ENCODE results near the gene SNRPA1.

Gene SNRPA1

DNA sequence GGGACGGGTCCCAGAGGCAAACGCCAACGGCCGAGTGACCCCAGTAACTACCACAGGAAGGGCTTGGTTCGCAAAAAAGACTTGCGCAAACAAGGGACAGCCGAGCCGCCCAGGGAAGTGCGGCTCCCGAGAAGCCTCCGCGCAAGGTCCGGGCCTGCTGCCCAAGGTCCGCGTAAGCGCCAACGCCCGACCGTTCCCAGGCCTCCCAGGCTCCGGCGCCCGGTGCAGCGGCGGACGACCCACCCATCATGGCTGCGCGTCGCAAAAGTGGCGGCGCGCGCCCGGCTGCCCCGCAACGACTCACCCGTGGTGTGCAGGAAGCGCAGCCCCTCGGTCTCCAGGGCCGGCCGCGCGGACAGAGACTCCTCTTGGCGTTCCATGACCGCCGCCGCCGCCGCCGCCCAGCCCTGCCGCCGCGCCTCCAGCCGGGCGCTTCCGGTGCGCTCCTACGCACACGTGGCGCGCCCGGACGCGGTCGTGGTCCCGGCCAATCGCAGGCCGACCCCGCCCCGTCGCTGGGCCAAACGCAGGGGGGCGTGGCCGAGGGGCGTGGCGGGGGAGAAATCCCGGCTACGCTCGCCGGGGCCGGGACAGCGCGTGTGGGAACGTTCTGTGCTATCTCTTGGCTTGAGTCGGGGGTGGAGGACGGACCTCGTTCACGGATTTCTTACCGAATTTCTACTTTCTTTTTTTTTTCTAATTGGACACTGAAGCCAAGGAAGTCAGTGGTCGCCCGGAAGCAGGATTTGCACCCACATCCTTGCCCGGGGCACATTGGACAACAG is 17.8 kb downstream of the SNRPA1 start, which contains the start of gene SELENOS:
TSS of gene SELENOS (minus strand) at position 448 of the 785 bp plus-strand sequence. CDS start at position 380, 68 bp downstream.
- H3K4me3 ChIP-seq (replicated peaks; ENCODE audit: low read depth, low read length): peak within 1 kb of the TSS; percentile 98
- peak; percentile 26 for DNase-seq (ENCODE audit: extremely low read depth, low read depth)
- TF ChIP-seq, protein P1, sequence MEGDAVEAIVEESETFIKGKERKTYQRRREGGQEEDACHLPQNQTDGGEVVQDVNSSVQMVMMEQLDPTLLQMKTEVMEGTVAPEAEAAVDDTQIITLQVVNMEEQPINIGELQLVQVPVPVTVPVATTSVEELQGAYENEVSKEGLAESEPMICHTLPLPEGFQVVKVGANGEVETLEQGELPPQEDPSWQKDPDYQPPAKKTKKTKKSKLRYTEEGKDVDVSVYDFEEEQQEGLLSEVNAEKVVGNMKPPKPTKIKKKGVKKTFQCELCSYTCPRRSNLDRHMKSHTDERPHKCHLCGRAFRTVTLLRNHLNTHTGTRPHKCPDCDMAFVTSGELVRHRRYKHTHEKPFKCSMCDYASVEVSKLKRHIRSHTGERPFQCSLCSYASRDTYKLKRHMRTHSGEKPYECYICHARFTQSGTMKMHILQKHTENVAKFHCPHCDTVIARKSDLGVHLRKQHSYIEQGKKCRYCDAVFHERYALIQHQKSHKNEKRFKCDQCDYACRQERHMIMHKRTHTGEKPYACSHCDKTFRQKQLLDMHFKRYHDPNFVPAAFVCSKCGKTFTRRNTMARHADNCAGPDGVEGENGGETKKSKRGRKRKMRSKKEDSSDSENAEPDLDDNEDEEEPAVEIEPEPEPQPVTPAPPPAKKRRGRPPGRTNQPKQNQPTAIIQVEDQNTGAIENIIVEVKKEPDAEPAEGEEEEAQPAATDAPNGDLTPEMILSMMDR (IDR thresholded peaks at IDR 0.05; ENCODE audit: low read depth, low read length, missing control alignments): no peak

DNA sequence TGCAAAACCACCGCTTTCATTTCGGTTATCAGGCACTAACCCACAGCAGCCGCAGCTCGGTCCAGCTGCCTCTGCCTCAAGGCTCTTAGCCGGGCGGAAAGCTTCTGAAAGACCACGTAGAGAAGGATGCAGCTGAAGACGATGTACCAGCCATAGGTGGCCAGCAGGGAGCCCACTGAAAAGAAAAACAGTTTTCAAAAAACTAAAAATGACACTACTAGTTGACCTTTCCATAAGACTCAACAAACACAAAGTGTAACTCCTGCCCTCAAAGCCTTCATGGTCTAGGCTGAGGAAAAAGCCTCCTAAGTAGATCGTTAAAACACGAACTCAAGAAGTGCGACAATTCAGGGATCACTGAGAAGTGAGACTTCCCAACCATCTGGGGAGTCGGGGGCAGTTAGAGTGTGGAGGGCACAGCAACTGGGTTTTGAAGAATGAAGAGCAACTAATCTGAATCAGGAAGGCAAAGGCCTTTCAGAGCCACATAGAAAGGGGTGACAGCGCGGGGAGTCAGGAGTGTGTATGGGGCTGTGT is 18.5 kb downstream of the SNRPA1 start:
- TF ChIP-seq, protein P1 (IDR thresholded peaks at IDR 0.05; ENCODE audit: low read depth, low read length, missing control alignments): peak; percentile 28
- DNase-seq (ENCODE audit: extremely low read depth, low read depth): no peak
- H3K4me3 ChIP-seq (replicated peaks; ENCODE audit: low read depth, low read length): peak overlapping the region; percentile 98

DNA sequence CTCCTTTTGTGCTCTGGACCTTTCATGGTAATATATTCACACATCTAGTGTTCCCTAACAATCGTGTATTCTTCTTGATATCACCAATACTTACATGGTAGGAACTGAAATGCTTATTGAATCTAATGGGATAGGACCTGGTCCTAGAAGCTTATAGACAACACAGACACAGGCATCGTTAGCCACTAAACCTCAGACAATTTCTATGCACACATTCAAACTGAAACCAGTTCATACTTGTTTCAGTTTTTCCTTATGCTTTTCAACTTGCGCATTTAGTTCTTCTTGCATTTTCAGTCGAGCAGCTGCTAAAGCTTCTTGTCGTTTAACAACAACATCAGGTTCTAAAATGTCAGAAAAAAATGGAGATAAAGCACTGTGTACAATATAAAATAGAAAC is 20.0 kb downstream of the SNRPA1 start:
- DNase-seq (ENCODE audit: extremely low read depth, low read depth): no peak
- TF ChIP-seq, protein P1 (IDR thresholded peaks at IDR 0.05; ENCODE audit: low read depth, low read length, missing control alignments): no peak

DNA sequence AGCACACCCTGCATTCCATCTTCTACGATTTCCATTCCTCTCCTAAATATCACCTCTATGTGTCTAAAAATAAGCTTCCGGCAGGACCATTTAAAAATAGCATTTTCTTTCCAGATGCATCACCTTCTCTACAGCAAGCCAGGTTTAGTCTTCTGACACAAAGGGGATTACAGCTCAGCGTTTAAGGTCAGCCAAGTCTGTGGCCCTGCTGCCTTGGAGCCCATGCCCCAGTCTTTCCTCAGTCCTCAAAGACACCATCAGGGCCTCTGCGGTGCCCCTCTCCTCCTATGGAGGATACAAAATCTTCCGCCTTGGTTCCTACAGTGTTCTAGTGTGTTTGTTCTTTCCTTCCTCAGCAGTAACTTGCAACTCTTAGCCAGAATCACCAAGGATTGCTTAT is 21.5 kb downstream of the SNRPA1 start:
- H3K4me3 ChIP-seq (replicated peaks; ENCODE audit: low read depth, low read length): no peak overlapping the region
- TF ChIP-seq, protein P1 (IDR thresholded peaks at IDR 0.05; ENCODE audit: low read depth, low read length, missing control alignments): no peak

More for the DNA sequence above, 20.0 kb downstream of the SNRPA1 start:
- H3K4me3 ChIP-seq (replicated peaks; ENCODE audit: low read depth, low read length): no peak overlapping the region

DNA sequence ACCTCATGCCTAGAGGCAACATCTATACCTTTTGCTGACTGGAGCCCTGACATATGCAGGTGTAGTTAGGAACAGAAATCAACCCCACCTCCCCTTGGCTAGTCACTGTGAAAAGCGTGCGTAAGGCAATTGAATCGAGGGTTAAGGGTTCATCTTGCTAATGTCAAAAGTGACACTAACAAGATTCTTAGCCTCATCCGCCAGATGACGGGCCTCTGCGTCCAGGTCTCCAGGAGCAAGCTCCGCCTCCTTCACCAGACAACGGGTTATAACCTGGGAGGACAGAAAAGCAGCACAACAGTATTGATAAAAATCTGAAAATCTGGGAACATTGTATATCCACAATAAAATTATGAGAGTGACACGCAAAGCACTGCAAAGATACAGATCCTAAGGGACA is 22.5 kb downstream of the SNRPA1 start:
- TF ChIP-seq, protein P1 (IDR thresholded peaks at IDR 0.05; ENCODE audit: low read depth, low read length, missing control alignments): no peak
- DNase-seq (ENCODE audit: extremely low read depth, low read depth): no peak
- H3K4me3 ChIP-seq (replicated peaks; ENCODE audit: low read depth, low read length): no peak overlapping the region

More for the DNA sequence above, 21.5 kb downstream of the SNRPA1 start:
- no peak for DNase-seq (ENCODE audit: extremely low read depth, low read depth)

DNA sequence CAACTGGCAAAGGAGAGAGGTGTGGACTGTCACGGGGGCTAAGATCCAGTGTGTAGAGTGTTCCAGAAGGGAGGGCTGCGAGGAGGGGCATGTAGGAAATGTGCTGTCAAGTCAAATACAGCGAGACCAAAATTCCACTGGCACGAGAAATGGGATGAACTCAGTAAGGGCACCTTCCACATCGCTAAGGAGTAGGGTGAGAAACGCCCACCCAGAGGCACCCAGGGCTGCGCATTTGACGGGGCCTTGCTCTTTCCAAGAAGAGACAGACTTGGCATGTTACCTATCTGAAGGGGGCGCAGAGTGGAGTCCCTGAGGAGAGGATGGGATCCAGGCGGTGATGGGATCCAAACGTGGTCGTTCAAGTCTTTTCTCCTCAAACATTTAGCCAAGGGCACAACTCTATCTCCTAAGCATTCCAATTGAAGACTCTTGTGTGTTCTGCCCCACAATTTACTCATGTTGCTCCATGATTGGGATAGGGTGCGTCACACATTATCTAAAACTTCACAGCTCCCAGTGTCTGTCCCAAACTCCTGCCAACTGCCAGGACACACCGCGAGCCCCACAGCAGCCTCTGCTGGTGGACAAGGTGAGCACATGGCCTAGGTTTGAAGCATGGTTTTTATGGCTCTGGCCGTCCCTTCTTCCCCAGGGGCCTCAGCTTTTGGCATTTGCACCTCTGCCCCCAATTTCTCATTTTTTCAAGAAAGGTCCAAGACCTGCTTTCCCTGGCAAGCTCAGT is 25.4 kb downstream of the SNRPA1 start:
- no peak overlapping the region for H3K4me3 ChIP-seq (replicated peaks; ENCODE audit: low read depth, low read length)
- TF ChIP-seq, protein P1 (IDR thresholded peaks at IDR 0.05; ENCODE audit: low read depth, low read length, missing control alignments): peak; percentile 45
- DNase-seq (ENCODE audit: extremely low read depth, low read depth): no peak
